ENCODE data around the gene RNF166. TPM values are rescaled to one million over a fixed set of nuclear protein-coding genes. Genes with fewer than 3 reads are reported as not detected.

Gene RNF166
- total RNA-seq, 1 experiment from 2014 or later, result 19.8 TPM

DNA sequence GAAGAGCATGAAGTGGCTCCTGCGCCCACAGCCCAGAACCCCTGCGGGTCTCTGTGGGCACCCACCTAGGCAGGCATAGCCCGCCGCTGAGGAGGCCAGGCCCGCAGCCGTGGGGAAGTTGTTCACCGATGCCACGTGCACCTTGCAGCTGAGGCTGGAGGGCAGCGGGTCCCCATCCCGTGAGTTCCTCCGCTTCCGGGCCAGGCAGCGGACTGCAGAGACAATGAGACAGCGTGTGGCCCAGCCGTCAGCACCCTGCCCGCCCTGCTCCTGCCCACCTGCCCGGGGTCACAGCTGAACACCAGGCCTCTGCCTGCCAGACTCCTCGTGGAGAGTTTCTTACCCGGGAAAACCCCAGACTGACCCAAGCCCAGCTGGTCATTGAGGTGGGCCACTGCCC lies 48.8 kb downstream of the RNF166 start:
- CTCF ChIA-PET, result no interaction called here

GRCh38 chr16:88656291-88656980 lies 49.8 kb downstream of the RNF166 start:
- TF ChIP-seq POLR2AphosphoS5 (IDR thresholded peaks at IDR 0.05; ENCODE audit: low read depth, low read length) (no peak), SIN3A (IDR thresholded peaks at IDR 0.05; ENCODE audit: borderline replicate concordance, insufficient read depth, low read depth, low read length) (no peak), CTCF (IDR thresholded peaks at IDR 0.05) (no peak)
- no peak for DNase-seq (ENCODE audit: low read depth, low spot score)
- CTCF ChIA-PET, result interaction anchor here (0.5 kb wide), 1 partner anchor 8 kb away, joined by 13 read pairs; no protein-coding TSS in a partner anchor
- no TSS peak for BruUV-seq (replicated peaks)
- POLR2A ChIA-PET, result no interaction called here
- no peak for ATAC-seq
- intact Hi-C loops (cut with micrococcal nuclease; ENCODE audit: unreplicated experiment) (no loop called here), in situ Hi-C loops (cut with HindIII; ENCODE audit: low pct_unique_long_range_greater_than_20kb, low sequenced_read_pairs) (no loop called here)
- no peak overlapping the region for H3K27ac ChIP-seq (ENCODE audit: low read length)
- H3K27me3 ChIP-seq (ENCODE audit: control insufficient read depth, insufficient read depth, low read length), result no peaks in the 10 kb centered on the region
- peaks cover 11% of the 10 kb centered on the region for H3K4me1 ChIP-seq (ENCODE audit: control insufficient read depth, insufficient read depth, low read length)
- H3K4me3 ChIP-seq (ENCODE audit: low read depth in 2 of 2, low read length in 2 of 2), result no peak overlapping the region
- H3K36me3 ChIP-seq (ENCODE audit: control insufficient read depth, insufficient read depth, low read length), result no peaks in the 10 kb centered on the region
- H3K9me3 ChIP-seq (ENCODE audit: control insufficient read depth, insufficient read depth, low read depth, low read length), result no peaks in the 10 kb centered on the region

More for the DNA sequence above, 48.8 kb downstream of the RNF166 start:
- POLR2A ChIA-PET, result no interaction called here
- H3K27ac ChIP-seq (ENCODE audit: low read length), result no peak overlapping the region
- H3K27me3 ChIP-seq (ENCODE audit: control insufficient read depth, insufficient read depth, low read length), result no peaks in the 10 kb centered on the region
- TF ChIP-seq SIN3A (IDR thresholded peaks at IDR 0.05; ENCODE audit: borderline replicate concordance, insufficient read depth, low read depth, low read length) (no peak), CTCF (IDR thresholded peaks at IDR 0.05) (no peak), POLR2AphosphoS5 (IDR thresholded peaks at IDR 0.05; ENCODE audit: low read depth, low read length) (no peak), REST (IDR thresholded peaks at IDR 0.05; ENCODE audit: insufficient read depth in 1 of 2, low read depth in 2 of 2, low read length in 1 of 2) (no peak), TCF7L2 (IDR thresholded peaks at IDR 0.05; ENCODE audit: low read depth, low read length) (no peak)
- no peak for ATAC-seq
- H3K9me3 ChIP-seq (ENCODE audit: control insufficient read depth, insufficient read depth, low read depth, low read length), result no peaks in the 10 kb centered on the region
- peaks cover 5% of the 10 kb centered on the region; the same call in 1 of the 2 replicates for H3K4me1 ChIP-seq (ENCODE audit: control insufficient read depth, insufficient read depth, low read length)
- intact Hi-C loops (cut with micrococcal nuclease; ENCODE audit: unreplicated experiment) (no loop called here), in situ Hi-C loops (cut with HindIII; ENCODE audit: low pct_unique_long_range_greater_than_20kb, low sequenced_read_pairs) (no loop called here)
- H3K4me3 ChIP-seq (ENCODE audit: low read depth in 2 of 2, low read length in 2 of 2), result no peak overlapping the region
- DNase-seq (ENCODE audit: low read depth, low spot score), result no peak
- no TSS peak for BruUV-seq (replicated peaks)
- no peaks in the 10 kb centered on the region; the same call in 1 of the 2 replicates for H3K36me3 ChIP-seq (ENCODE audit: control insufficient read depth, insufficient read depth, low read length)
